NCI-H2081 (cell line): ENCODE data around the gene FOXP4.
A peak's percentile ranks its signal among the peaks of the same experiment; 100 is the strongest.

Experiments
- DNase-seq, 2 experiments: peaks; one replicate each; lab custom pipeline; 2025; lab: John Stamatoyannopoulos, UW

FOXP4 gene, protein sequence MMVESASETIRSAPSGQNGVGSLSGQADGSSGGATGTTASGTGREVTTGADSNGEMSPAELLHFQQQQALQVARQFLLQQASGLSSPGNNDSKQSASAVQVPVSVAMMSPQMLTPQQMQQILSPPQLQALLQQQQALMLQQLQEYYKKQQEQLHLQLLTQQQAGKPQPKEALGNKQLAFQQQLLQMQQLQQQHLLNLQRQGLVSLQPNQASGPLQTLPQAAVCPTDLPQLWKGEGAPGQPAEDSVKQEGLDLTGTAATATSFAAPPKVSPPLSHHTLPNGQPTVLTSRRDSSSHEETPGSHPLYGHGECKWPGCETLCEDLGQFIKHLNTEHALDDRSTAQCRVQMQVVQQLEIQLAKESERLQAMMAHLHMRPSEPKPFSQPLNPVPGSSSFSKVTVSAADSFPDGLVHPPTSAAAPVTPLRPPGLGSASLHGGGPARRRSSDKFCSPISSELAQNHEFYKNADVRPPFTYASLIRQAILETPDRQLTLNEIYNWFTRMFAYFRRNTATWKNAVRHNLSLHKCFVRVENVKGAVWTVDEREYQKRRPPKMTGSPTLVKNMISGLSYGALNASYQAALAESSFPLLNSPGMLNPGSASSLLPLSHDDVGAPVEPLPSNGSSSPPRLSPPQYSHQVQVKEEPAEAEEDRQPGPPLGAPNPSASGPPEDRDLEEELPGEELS

DNA sequence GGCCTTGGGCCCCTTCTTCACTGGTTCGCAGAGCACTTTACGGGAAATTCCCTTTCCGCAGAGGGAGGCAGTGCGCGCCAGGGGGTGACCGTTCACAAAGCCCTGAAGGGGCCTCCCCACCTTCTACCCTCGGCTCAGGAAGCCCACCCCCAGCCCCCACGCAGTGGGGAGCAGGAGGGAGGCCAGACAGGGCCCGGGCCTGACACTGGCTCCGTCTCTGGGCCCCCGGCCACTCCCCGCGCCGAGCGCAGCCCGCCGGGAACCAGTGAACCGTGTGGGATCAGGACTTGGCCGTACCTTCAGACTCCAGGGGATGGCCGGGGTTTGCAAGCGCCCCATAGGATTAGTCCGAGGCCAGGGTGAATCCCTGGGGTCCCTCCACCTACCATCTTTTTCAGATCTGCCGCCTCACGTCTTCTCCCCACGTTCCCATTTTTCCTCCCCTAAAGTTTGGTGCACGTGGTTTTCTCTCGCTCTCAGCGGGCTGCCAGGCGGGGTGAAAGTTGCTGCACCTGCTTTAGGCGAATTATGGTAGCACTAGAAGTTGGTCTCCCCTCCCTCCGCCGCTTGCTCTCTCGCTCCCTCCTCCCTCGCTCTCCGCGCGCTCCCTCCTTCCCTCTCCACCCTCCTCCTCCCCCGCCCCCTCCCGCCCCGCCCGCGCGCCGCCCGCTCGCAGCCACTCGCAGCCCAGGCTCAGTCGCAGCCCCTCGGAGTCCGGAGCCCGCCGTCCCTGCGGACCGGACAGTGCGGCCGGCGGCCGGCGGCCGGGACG is at the start of gene FOXP4:
Gene FOXP4, plus strand, starts transcription at position 679 of the 772 bp plus-strand sequence. CDS start 19,380 bp downstream, outside the sequence.
- peak; percentile 78 to 86 for DNase-seq

DNA sequence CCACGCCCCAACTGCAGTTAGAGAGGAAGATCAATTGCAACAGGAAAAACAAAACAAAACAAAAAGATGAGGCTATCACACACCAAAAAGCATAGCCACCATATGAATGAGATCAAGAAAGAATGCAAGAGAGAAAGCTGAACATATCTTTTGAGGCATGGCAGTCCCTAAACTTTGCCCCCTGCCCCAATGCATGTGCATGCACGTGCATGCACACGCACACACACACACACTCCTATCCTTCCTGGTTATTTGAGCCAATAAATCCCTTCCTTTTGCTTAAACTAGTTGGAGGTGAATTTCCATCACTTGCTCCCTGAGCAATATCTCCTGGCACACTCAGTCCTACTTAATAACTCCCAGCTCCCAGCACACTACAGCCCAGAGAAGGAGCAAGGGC is 48.6 kb upstream of the FOXP4 start:
- no peak for DNase-seq

DNA sequence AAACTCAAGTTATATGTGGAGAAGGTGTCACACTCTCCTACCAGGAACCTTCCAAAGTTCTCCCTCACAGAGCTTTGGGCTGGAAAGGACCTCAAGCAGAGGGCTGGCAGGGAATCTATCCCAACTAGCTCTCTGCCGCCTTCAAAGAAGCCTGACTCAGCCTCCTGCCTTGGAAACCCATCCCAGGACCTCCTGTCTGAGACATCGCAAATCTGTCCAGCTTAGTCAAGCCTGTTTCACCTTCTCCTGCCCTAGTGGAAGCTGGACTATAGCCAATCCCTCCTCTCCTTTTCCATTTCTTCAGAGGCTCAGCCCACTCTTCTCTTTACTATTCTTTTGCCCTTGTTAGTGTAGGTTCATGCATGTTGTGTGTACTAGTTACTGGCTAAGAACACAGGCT is 48.2 kb upstream of the FOXP4 start:
- no peak for DNase-seq

DNA sequence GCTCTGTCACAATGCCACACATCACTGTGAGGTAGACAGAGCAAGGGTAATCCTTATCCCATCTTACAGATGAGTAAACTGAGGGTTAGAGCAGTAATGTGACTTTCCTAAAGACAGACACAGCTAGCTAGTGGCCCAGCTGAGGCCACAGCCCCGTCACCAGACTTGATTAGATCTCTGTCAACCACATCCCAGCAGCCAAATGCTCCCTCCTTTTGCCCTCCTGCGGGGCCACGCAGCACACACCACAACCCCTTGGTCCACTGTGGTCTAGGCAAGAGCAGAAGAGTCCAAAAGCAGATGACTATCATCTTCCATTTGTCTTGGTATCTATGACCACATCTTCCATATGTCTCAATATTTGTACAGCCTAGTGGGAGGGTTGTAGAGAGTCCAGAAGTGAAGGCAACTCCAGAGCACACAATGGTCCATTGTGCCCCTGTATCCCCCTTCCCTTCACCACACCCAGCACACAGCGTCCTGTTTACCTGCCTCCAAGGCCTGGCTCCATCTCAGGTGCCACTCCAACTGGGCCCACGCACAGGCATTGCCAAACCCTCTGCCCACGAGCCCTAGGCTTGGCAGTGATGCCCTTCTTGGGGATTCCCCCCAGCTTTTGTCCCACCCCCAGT is 47.1 kb upstream of the FOXP4 start:
- DNase-seq, result no peak

DNA sequence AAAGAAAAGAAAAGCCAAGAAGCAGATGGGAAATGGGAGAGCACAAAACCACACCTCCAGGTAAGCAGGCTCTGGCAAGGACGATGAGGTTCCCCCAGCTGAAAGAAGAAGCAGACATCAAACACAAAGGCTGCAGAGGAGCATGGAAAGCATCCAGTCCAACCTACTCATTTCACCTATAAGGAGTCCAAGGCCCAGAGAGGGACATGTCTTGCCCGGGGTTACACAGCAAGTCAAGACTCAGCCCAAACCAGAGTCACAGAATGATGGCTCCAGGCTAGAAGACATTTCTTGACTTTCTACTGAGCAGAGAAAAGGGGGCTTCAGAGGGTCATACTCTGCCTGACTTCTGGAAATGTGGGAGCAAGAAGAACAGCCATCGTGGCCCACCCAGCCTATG is 45.6 kb upstream of the FOXP4 start:
- no peak for DNase-seq

DNA sequence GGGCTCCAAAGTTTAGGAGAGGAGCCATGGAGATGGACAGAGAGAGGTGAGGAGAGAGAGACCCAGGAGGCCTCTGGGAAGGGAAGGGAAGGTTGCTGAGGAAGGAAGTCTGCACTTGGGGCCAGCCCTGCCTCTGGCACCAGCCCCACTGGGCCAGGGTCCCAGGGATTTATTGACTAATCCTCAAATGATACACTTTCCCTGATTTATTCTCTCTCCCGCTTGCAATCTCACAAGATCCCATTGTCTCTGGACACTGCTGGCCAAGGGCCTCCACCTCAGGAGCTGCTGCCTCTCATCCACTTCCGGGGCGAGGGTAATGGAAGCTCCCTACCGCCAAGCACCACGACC is 43.6 kb upstream of the FOXP4 start:
- DNase-seq, result no peak

DNA sequence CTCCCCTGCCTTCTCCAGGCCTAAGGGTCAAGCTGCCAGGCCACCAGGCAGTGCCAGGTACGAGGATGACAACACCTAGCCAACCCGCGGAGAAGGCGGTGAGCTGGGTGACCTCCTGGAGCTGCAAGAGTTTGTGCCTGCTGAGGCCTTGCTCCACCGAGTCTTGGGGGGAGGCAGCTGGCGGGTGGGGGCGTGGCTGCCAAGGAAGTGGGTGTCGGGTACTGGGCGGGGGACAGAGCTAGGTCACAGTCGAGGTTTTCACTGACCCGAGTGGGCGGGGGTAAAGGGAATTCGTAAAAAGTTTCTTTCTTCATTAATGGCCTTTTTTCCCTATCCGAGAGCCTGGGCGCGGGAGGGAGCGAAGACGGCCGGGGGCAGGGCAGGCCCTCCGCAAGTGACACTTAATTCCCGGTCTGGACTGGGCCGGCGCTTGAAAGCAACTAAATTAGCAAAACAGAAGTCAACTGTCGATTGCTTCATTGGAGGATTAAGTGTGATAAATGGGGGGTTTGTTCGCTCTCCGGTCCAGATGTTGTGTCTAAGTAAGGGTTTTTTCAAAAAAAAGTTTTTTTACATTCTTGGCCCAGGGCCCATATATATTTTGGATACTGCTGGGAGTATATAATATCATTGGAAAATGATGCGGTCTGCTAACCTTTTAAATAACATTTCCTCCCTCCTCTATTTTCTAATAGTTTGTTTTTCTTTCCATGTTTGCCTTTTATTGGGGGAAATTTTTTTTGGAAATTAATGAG is 43.1 kb upstream of the FOXP4 start:
- no peak for DNase-seq

DNA sequence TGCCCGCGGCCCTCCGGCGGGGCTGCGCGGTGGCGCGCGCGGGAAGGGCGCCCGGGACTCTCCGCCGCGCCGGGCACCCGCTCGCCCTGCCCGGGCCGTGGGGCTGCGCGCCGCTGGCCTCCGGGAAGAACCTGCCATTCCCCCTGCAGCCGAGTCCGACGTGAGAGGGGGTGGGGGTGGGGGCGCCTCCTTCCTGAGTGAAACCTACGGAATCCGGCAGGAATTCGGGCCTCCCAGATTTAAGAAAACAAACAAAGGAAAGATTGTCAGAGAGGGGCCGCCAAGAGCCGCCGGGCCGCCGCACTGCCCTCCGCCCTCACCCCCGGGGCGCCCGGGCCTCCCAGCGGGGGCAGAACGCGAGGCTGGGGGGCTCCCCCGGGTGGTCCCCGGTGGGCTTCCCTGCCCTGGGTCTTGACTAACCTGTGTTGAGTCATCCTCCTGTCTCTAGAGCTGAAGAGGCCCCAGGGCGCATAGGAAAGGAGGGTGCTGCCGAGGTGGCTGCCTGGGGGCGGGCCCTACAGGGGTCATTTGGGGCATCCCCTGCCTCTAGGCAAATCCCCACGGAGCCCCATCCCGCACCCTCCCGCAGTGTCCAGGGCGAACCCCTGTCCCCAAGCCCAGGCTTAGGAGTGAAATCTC is 42.2 kb upstream of the FOXP4 start:
- no peak for DNase-seq

DNA sequence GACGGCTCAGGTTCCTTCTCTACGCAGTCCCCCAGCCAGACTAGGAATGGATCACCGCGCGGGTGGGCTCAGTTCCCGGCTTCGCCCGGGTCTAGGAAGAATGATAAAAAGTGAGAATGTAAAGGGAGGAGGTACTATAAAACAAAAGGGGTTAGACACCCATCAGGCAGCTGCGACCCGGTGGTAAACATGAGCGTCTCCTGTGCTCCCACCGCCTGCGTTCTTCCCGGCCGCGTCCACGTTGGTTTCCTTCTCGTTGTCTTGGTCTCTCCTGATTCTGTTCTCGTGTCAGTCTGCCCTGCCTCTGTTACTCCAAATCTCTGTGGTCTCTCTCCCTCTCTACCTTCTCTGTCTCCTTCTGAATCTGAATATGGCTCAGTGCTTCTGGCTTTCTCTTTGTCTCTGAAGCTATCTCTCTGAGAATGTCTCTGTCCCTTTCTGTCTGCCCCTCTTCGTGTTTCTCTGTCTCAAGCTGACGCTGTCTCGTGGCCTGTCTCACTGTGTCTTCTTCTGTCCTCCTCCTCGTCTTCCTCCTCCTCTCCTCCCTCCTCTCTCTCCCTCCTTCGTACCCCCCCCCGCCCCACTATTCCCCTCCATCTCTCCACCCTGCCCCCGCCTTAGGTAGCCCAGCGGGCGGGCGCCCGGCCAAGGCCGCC is 41.6 kb upstream of the FOXP4 start:
- DNase-seq, result no peak

DNA sequence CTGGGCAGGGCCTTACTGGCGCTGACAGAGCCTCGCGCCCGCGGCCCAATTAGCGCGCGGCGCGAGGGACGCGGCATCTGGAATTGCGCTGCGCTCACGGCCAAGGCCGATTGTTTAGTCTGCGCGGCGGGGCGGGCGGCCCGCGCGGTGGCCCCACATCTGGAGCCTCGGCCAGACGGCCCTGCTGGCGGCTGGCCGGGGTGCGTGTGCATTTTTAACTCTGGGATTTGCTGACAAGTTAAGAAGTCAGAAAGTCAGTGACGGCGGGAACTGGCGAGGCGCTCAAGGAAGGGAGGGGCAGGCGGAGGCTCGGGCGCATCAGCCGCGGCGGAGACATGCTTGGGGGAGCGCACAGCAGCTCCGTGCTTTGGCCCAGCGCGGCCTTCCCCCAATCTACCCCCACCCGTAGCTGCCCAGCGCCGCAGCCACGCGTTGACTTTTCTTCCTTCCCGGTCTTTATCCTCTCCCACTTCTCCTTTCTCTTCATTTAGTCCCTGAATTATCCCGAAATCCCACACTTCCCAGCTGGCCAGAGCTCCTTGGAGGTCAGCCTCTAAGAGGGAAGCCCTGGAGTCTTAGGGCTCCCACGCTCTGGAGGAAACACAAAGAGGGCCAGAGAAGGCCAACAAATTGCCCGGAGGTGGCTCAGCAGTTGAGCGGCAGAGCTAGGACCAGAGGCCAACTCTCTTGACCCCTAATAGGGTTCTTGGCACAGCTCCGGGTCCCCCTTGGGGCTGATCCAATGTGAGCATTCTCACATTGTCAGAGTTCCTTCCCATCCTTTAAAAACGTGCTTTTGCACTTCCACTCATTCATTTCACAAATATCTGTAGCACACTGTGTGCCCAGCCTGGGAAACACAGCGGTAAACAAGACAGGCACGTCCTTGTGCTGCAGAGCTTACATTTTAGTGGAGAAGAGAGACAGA is 40.8 kb upstream of the FOXP4 start:
- DNase-seq, result no peak

DNA sequence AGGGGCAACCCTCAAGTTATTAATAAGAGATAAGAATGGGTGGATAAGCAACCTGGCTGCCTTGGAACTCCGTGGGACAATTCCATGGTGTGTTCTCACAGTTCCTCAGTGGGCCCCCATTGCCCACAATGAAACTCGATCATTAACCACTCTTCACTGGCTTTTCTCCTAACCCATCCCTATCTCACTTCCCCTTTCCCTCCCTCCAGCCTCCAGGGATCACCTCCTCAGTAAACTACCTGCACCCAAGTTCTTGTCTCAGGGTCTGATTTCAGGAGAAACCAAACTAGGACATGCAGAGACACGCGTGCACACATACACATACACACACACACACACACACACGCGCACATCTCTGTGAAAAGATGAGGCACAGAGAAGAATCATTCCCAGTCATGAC is 37.7 kb upstream of the FOXP4 start:
- DNase-seq, result no peak

DNA sequence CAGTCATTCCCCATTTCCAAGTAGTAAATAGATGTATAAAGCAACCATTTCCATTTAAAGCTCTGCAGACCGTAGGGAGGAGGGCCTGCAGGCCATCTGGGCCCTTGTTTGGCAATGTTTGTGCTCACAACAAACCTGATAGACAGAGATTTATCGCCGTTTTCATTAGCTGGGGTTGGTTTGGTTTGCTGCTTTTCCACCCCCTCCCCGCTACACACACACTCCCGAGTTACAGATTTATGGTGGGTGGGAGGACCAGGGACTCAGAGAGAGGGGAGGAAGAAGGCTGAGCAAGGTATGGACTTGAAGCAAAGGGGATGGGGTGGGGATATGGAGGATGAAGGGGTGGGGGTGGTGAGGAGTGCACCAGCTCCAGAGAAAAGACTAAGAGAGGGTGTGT is 36.6 kb upstream of the FOXP4 start:
- no peak for DNase-seq

DNA sequence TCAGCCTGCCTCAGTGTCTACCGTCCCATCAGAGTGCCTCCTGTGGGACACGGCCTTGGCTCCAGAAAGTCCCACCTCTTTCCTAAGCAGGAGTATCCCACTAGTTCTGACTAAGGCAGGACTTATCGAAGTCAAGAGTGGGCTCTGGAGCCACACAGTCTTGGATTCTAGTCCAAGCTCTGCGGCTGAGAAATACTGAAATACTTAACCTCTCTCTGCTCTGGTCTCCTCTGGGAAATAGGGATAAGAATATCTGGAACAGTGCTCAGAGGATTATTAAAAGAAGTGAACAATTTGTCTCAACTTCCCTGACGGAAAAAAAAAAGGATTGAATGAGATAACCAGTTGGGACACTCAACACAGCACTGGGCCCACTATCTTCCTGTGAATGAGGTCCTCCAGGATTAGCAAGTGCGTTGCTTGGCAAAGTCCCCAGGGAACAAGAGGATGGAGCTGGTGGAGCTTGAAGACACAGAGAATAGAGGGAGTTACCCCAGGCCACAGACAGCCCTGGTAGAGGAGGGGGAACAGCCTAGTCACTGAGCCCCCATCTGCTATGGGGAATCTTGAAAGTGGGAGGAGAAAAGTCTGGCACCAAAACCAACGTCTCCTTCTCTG is 34.6 kb upstream of the FOXP4 start:
- no peak for DNase-seq

DNA sequence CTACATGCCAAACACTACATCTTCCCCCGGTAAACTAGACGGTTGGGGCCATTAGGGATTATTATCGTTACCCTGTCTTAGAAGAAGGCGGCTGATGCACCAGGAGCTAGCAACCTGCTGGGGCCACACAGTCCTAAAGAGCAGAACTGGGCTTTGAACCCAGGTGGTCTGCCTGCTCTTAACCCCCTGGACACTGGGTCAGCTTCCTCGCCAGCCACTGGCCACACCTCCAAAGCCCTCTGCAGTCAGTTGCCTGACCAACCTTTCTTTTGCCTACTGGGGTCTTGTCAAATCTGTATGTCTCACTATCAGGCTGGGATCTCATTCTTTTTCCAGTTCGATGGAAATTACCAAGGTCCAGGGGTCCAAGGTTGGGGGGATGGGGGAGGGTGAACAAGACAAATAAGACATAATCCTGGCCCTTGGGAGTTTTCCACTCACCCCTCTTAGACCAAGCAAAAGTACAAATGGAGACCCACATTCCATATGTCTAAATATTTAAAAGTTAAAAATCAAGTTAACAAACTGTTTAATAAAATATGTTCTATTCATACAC is 34.0 kb upstream of the FOXP4 start:
- DNase-seq, result no peak

DNA sequence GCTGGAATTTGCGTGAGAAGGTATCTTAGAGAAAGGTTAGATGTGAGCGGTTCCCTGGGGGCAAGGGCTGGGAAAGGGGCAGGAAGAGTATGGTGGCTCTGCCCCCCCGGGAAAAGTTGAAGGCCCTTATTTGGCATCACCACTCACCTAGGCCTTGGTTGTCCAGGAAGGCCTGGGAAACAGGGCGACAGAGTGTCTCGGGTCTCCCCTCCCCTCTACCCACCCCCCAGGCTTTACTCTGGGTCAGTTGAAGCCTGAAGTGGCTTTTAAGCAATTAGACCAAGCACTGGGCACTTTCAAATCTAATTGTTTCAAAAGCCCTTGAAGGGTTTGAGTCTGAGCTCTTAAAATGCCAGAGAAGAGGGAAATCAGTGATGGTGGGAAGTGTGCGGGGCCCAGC is 30.2 kb upstream of the FOXP4 start:
- no peak for DNase-seq

DNA sequence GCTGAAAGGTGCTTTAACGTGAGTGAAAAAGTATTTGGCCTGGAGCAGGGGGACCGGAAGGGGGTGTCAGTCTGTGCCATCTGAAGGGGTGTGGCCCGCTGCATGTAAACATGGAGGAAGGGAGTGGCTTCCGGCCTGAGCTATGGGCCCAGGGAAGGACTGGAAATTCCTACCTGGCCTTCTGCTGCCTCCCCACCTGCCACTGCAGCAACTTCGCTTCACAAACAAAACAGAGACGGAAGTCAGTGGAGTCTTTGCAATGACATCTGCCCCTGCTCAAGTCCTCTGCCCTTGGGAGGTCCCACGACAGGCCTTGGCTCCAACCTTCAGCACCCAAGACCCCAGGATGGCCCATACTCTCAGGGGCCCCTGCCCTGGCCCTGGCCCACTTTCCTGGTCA is 28.1 kb upstream of the FOXP4 start:
- DNase-seq, result no peak

DNA sequence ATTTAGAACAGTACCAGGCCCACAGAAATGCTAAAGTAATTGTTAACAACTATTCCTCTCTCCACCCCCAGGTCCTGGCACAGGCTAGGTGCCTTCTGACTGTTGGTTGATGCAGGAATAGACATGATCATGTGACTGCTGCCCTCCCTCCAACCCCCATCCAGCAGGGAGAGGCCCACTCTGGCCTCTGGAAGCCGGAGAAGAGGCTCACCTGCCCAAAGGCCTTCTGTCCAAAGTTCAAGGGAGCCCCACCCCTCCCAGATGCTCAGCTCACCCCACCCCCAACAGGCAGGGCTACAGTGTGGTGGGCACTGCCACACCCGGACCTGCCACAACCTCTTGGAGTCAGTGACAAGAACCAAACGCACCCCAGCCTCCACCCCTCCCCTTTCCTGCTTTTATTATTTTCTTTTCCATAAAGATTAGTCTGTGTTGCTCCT is 26.9 kb upstream of the FOXP4 start:
- no peak for DNase-seq
